Activated T-helper 1 cell treated with anti-CD3 and anti-CD28 coated beads, Interleukin-12 subunit alpha, Interleukin-12 subunit beta, Interleukin-2, Interleukin-4 antibody, amounts not matched to agents 30 ng/mL and 10 ng/mL and 1 ng/mL, durations not matched to agents 14 hours and 24 hours and 36 hours (primary cell): ENCODE measurements around the gene PDPK1. TPM values are rescaled to one million over a fixed set of nuclear protein-coding genes. Genes with fewer than 3 reads are reported as not detected.

ENCODE experiments used
- DNase-seq: peaks from one replicate; pipeline ENCODE4 v3.0.0; 2021; ENCODE audit warnings: low spot score
- H3K27ac Mint-ChIP-seq: one replicate; pipeline ENCODE4 v1.8.0; 2021; ENCODE audit warnings: mild to moderate bottlenecking, mixed read lengths
- H3K27me3 Mint-ChIP-seq: one replicate; pipeline ENCODE4 v1.8.0; 2022; ENCODE audit warnings: mild to moderate bottlenecking, moderate library complexity, mixed read lengths; ENCODE audit not compliant: insufficient read depth
- H3K36me3 Mint-ChIP-seq: one replicate; pipeline ENCODE4 v1.8.0; 2021; ENCODE audit warnings: low read depth, mixed read lengths
- H3K4me1 Mint-ChIP-seq: one replicate; pipeline ENCODE4 v1.8.0; 2021; ENCODE audit warnings: low read depth, mixed read lengths
- H3K4me3 Mint-ChIP-seq: one replicate; pipeline ENCODE4 v1.8.0; 2021; ENCODE audit warnings: mild to moderate bottlenecking, moderate library complexity, mixed read lengths
- H3K9me3 Mint-ChIP-seq: one replicate; pipeline ENCODE4 v1.8.0; 2021; ENCODE audit warnings: mixed read lengths
- intact Hi-C: fragments of 100-400 bp; cut with micrococcal nuclease; formaldehyde crosslinking; loops from one replicate; pipeline ENCODE4 v1.15.1; 2024
- total RNA-seq: library from RNA; stranded (reverse); gene quantifications from 2 replicates; pipeline ENCODE4 v1.2.3, GENCODE V29; 2022

The PDPK1 gene
- total RNA-seq, 1 donor from 2014 or later = 50.8 TPM

DNA sequence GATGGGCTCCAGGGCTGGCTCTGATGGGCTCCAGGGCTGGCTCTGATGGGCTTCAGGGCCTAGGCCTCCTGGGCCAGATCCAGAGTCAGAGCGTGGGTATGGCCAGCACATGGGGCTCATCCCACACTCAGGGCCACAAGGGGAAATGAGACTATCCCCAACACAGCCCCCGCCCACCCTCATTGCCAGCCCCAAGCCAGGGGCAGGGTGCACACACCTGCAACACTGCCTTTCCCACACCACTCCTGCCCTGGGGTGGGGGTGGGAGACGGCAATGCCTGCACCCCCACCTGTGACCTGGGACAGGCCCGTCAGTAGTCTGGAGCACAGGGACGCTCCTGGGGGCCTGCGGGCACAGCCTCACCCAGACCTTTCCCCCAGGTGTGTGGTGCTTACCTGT lies 38.4 kb upstream of the PDPK1 start:
- DNase-seq = no peak
- no peaks in the 10 kb centered on the region for H3K36me3 Mint-ChIP-seq
- H3K27me3 Mint-ChIP-seq = no peaks in the 10 kb centered on the region
- intact Hi-C loops = no loop called here
- no peaks in the 10 kb centered on the region for H3K4me1 Mint-ChIP-seq
- no peaks in the 10 kb centered on the region for H3K9me3 Mint-ChIP-seq
- no peak overlapping the region for H3K4me3 Mint-ChIP-seq
- no peak overlapping the region for H3K27ac Mint-ChIP-seq

DNA sequence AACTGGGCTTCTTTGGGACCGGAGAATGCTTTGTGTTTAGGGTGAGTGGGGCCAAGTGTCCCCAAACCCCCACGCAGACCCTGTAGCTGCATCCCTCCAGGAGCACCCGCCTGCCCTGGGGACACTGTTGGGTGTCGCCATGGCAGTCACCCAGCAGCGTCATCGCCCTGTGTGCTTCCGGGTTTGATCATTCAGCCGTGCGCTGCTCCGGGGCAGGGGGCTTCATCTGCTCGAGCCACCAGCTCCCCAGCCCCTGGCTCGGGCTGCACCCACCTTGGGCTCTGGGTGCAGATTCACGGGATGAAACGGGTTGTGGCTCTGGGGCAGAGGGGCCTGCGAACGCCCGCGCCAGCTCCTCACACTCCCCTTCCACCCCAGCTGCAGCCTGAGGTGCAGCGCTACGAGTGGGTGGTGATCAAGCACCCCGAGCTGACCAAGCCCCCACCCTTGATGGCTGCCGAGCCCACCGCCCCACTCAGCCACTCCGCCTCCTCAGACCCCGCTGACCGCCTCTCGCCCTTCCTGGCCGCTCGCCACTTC lies 37.9 kb upstream of the PDPK1 start:
- H3K27ac Mint-ChIP-seq = no peak overlapping the region
- no peaks in the 10 kb centered on the region for H3K36me3 Mint-ChIP-seq
- H3K4me3 Mint-ChIP-seq = no peak overlapping the region
- intact Hi-C loops = loop anchor here (2.0 kb wide), 1 partner anchor 69 kb away; no protein-coding TSS in a partner anchor
- H3K27me3 Mint-ChIP-seq = no peaks in the 10 kb centered on the region
- DNase-seq = no peak
- no peaks in the 10 kb centered on the region for H3K9me3 Mint-ChIP-seq
- no peaks in the 10 kb centered on the region for H3K4me1 Mint-ChIP-seq

DNA sequence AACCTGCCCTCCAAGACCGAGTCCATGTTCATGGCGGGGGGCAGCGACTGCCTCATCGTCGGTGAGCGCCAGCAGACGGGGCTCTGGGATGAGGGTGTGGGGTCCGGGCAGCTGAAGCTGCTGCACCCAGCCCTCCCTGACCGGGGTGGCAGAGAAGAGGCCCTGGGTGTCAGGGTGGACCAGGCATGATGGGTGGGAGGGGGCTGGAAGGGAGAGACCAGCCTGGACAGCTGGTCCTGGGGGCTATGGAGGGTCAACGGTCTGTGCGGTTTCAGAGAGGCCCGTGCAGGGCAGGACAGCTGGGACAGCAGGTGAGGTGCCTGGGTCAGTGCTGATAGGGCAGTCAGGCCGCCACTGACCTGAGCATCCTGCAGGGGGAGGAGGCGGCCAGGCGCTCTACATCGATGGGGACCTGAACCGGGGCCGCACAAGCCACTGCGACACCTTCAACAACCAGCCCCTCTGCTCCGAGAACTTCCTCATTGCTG lies 37.3 kb upstream of the PDPK1 start:
- H3K36me3 Mint-ChIP-seq = no peaks in the 10 kb centered on the region
- intact Hi-C loops = loop anchor here (2.0 kb wide), 1 partner anchor 70 kb away; no protein-coding TSS in a partner anchor
- H3K4me3 Mint-ChIP-seq = no peak overlapping the region
- DNase-seq = no peak
- no peak overlapping the region for H3K27ac Mint-ChIP-seq
- no peaks in the 10 kb centered on the region for H3K4me1 Mint-ChIP-seq
- H3K27me3 Mint-ChIP-seq = no peaks in the 10 kb centered on the region
- no peaks in the 10 kb centered on the region for H3K9me3 Mint-ChIP-seq

DNA sequence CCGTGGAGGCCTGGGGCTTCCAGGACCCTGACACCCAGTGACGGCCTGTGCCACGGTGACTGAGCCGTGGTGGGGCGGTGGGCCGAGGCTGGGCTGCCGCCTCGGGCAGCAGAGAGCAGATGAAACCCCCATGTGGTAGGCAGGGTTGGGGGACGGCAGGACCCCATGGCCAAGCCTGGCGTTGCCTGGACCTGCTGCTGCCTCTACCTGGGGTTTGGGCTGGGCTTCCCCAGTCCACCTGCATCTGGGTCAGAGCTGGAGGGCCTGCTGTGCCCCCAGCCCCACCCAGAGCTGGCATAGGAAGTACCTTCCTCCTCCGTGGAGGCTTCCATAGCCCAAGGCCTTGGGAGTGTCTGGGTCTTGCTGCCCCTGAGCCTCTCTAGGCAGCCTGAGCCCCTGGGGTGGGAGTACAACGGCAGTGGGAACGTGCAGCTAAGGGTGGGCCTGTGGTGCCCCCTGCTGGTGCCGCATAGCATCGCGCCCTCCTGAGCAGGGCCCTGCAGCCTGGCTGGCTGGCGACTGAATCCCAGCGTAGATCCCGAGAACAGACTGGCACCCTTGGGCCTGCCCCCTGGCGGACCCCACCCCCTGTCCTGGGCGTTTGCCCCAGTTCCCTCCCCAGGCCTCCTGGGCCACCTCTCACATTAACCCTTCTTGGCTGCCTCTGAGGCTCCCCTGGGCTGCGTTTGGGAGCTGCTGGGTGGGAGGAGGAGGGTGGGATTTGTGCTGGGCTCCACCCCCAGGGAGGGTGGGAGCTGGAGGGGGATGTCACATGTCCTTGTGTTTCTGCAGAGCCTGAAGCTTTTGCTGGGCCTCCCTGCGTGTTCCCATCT lies 36.7 kb upstream of the PDPK1 start:
- no peaks in the 10 kb centered on the region for H3K4me1 Mint-ChIP-seq
- H3K27me3 Mint-ChIP-seq = no peaks in the 10 kb centered on the region
- no peak overlapping the region for H3K4me3 Mint-ChIP-seq
- H3K27ac Mint-ChIP-seq = no peak overlapping the region
- no peaks in the 10 kb centered on the region for H3K9me3 Mint-ChIP-seq
- intact Hi-C loops = loop anchor here (1.0 to 2.0 kb wide), 4 partner anchors 70 to 306 kb away; partner anchors contain the start of gene RNPS1
- no peaks in the 10 kb centered on the region for H3K36me3 Mint-ChIP-seq
- peak; percentile 67 for DNase-seq

DNA sequence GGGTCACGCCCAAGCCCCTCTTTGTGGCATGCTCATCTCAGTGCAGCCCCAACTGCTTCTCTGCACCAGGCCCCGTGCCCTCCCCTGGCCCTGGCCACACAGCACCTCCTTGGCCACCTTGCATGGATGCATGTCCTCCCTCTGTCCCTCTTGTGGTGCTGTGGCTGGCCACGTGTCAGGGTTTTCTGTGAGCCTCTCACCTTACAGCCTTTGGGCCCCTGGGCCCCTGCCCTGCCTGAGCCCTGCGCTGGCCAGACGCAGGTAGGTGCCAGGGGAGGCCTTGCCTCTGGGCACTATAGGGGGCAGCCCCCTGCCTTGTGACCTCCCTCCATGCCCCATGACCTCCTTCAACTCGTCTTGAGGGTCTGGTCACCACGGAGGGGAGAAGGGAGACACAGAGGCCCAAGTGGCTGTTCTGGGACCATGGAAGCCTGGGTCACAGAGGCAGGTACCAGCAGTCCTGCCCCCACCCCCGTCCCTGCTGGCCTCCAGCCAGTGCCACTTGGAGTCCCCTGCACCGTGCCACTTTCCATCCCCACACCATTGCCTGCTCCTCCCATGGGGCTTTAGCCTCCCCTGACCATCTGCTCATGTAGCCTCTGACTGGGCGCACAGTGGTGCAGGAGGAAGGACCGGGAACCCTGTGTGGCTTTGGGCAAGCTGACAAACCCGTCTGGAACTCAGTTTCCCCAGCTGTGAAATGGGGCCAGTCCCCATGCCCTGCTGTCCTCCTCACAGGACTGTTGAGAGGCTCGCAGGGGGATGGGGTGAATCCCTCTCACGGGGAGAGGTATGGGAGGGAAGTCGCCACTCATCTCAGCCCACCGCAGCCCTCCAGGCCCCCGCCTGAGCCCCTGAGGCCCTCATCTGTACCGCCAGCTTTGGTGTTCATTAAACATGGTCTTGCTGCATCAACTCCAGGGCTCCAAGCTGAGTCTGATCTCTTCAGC lies 35.6 kb upstream of the PDPK1 start:
- Mint-ChIP-seq H3K4me1 (no peaks in the 10 kb centered on the region), H3K9me3 (no peaks in the 10 kb centered on the region), H3K36me3 (no peaks in the 10 kb centered on the region), H3K27me3 (no peaks in the 10 kb centered on the region), H3K27ac (no peak overlapping the region), H3K4me3 (no peak overlapping the region)
- intact Hi-C loops = loop anchor here (1.0 to 2.0 kb wide), 4 partner anchors 71 to 307 kb away; partner anchors contain the start of gene RNPS1
- no peak for DNase-seq

DNA sequence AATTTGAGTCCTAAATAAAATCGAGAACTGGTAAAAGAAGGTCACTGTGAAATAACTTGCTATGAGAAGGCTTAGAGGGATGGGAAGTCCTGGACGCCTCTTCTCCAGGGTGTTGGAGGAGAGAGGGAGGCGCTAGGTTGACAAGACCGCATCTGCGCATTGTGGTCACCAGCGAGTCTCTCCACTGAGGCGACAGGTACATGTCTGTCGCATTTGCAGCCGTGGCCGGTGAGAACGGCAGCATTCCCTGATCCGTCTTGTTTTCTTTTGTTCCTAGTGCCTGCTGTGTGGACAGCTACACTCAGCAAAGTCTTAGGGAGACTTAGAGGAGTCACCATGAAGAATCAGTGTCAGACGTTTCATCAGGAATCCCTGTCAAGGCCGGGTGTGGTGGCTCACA lies 32.1 kb upstream of the PDPK1 start:
- no peak overlapping the region for H3K27ac Mint-ChIP-seq
- no peak overlapping the region for H3K4me3 Mint-ChIP-seq
- H3K9me3 Mint-ChIP-seq = no peaks in the 10 kb centered on the region
- H3K36me3 Mint-ChIP-seq = no peaks in the 10 kb centered on the region
- peaks cover 1% of the 10 kb centered on the region for H3K27me3 Mint-ChIP-seq
- intact Hi-C loops = no loop called here
- no peak for DNase-seq
- H3K4me1 Mint-ChIP-seq = no peaks in the 10 kb centered on the region

DNA sequence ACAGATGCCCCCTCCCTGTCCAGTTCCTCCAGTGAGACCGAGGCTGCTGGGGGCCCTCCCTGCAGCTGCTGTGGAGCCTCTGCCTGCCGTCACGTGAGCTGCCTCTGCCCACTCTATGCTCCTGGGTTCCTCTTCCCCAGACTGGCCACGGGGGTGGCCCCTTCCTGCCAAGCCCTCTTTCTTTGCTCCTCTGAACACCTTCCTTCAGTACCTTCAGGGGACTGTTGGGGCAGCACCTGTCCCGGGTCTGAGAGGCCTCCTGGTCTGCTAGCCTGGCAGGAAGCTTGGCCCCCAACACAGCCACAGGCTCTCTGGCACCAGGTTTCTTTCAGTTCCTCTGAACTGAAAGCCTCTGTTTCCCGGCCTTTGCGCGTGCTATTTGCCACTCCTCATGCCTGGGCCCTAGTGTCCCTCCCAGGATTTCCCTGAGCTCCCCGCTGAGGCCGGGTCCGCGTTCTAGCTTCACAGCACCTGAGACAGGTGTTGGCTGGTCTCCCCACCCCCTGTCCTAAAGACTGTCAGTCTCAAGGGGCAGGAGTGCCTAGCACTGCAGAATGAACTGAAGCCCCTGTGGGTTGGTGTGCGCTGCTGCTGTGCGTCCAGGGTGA lies 30.7 kb upstream of the PDPK1 start:
- Mint-ChIP-seq H3K4me1 (no peaks in the 10 kb centered on the region), H3K36me3 (no peaks in the 10 kb centered on the region), H3K4me3 (no peak overlapping the region), H3K9me3 (no peaks in the 10 kb centered on the region), H3K27ac (no peak overlapping the region), H3K27me3 (peaks cover 3% of the 10 kb centered on the region)
- intact Hi-C loops = no loop called here
- DNase-seq = no peak

DNA sequence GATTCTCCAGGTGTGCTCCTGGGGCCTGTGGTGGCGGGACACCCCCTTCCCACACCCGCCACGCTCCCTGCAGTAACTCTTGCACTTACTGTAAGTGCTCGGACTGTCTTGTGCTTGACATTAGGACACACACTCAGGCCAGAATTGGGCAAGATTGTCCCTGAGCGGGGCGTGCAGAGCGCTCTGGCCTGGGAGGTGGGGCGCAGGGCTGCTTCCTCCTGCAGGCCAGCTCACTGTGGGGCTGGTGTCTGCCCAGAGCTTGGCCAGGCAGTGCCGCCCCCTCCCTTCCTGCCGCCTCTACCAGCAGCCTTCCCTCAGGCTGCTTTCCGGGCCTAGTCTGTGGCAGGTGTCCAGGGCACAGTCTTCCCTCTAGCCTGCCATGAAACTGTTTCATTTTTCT lies 30.2 kb upstream of the PDPK1 start:
- intact Hi-C loops = no loop called here
- Mint-ChIP-seq H3K9me3 (no peaks in the 10 kb centered on the region), H3K27ac (no peak overlapping the region), H3K4me1 (peaks cover 1% of the 10 kb centered on the region), H3K27me3 (peaks cover 3% of the 10 kb centered on the region), H3K36me3 (no peaks in the 10 kb centered on the region), H3K4me3 (no peak overlapping the region)
- no peak for DNase-seq

DNA sequence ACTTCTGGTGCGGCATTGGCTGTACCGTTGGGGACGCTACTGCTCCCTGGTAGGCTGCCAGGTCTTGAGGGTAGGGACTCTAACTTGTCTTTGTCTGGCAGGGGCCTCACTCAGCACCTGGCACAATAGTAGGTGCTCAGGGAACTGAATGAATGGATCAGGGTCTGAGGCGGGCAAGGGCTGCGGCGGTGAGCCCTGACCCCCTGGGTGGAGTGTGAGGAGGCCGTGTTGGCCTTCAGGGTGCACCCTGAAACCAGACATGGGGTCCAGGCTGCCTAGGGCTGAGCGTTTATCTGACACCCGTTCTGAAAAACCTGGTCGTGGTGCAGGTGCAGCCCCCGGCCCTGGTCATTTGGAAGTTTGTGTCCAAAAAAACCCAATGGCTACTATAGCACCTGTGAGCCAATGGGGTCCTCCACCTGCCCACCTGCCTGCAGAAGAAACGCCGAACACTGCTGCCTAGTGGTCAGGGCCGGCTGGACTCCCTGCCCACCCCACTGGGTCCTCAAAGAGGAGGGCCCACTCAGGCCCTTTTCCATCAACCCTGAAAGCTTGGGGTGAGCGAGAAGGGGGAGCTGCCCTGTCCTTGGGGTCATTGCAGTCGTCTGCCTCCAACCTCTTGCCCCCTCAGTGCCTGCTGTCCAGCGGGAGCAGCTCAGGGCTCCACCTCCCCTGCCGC lies 29.0 kb upstream of the PDPK1 start:
- no peaks in the 10 kb centered on the region for H3K9me3 Mint-ChIP-seq
- DNase-seq = no peak
- H3K36me3 Mint-ChIP-seq = no peaks in the 10 kb centered on the region
- H3K27ac Mint-ChIP-seq = no peak overlapping the region
- H3K4me1 Mint-ChIP-seq = peaks cover 8% of the 10 kb centered on the region
- H3K27me3 Mint-ChIP-seq = peaks cover 6% of the 10 kb centered on the region
- intact Hi-C loops = no loop called here
- no peak overlapping the region for H3K4me3 Mint-ChIP-seq

DNA sequence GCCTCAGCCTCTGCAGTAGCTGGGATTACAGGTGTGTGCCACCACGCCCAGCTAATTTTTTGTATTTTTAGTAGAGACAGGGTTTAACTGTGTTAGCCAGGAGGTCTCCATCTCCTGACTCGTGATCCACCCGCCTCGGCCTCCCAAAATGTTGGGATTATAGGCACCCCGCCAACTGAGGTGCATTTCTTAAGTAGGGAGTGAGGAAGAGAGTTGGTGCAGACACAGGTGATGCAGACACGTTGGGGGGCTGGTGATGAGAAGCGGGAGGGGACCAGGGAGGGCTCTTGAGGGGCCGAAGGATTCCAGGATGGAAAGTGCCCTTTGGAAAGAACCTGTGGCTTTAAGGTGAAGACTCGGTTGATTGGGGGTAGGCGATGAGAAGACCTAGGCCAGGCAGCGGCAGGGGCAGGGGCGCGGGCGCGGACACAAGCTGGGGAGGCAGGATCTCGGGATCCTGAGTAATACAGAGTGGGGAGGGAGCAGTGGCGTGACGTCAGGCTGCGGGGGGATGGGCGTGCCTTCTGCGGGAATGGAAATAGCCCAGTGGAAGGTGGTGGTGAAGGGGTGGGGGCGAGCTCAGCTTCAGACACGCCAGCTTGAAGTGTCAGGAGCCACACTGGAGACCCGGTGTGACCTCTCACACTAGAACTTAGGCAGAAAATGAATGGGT lies 26.6 kb upstream of the PDPK1 start:
- Mint-ChIP-seq H3K27me3 (peaks cover 6% of the 10 kb centered on the region), H3K36me3 (peaks cover 3% of the 10 kb centered on the region), H3K4me3 (no peak overlapping the region), H3K9me3 (no peaks in the 10 kb centered on the region), H3K27ac (no peak overlapping the region), H3K4me1 (peaks cover 25% of the 10 kb centered on the region)
- DNase-seq = no peak
- intact Hi-C loops = loop anchor here (10.0 kb wide), 1 partner anchor 394 kb away; no protein-coding TSS in a partner anchor

DNA sequence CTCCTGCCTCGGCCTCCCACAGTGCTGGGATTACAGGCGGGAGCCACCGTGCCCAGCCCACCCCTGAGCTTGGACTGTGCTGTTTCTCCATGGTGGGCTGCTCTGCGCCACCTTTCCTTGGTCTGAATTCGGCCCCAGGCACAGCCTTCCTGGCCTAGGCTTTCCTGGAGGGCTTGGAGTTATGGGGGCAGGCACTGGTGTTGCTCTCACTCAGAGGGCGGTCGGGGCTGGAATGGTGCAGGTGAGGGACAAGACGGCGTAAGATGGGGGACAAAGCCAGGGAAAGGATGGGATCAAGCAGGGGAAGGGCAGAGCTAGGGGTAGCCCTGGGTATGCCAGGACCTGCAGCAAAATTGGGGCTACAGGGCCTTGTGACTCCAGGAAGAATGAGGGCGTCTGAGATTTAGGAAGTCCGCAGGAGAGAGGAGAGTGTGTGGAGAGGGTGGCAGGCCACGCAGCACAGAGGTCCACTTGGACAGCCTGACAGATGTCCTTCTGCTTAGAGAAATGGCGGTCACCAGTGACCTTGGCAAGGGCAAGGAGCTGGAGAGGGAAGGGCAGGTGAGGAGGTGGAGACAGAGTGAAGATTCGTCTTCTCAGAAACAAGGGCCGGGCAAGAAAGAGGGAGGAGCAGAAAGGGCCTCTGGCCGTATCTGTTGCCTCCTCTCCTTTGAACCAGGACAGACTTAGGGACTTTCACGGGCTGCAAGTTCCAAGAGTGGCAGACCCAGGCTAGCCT lies 25.7 kb upstream of the PDPK1 start:
- Mint-ChIP-seq H3K27me3 (peaks cover 6% of the 10 kb centered on the region), H3K9me3 (no peaks in the 10 kb centered on the region), H3K27ac (peak overlapping the region; percentile 74), H3K36me3 (peaks cover 7% of the 10 kb centered on the region), H3K4me1 (peaks cover 34% of the 10 kb centered on the region), H3K4me3 (peak overlapping the region; percentile 80)
- intact Hi-C loops = loop anchor here (2.0 to 10.0 kb wide), 3 partner anchors 25 to 393 kb away; partner anchors contain the start of gene TBC1D24
- no peak for DNase-seq
